NCI-H2107 treated with DMSO at 0.1 percent for 48 hours (cell line): Measurements from ENCODE around the gene PTPRG.
"Not testable (repeated sequence)": the region's sequence is repeated elsewhere in the genome, so short reads cannot be mapped to it uniquely, and the experiment has no call there.

Experiments used
- DNase-seq: peaks from one replicate; lab custom pipeline; 2025; ENCODE audit not compliant: unreplicated experiment; lab: John Stamatoyannopoulos, UW

The PTPRG gene

DNA sequence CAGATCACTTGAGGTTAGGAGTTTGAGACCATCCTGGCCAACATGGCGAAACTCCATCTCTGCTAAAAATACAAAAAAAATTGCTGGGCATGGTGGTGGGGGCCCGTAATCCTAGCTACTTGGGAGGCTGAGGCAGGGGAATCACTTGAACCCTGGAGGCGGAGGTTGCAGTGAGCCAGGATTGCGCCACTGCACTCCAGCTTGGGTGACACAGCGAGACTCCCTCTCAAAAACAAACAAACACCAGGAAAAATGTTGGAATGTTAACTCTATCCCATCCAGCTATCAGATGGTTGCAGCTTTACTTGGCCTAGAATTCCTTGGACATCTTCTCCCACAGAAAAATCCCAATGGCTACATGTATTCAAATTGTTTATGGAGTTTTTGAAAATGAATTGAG is 254.9 kb downstream of the PTPRG start:
- DNase-seq = not testable (repeated sequence)

DNA sequence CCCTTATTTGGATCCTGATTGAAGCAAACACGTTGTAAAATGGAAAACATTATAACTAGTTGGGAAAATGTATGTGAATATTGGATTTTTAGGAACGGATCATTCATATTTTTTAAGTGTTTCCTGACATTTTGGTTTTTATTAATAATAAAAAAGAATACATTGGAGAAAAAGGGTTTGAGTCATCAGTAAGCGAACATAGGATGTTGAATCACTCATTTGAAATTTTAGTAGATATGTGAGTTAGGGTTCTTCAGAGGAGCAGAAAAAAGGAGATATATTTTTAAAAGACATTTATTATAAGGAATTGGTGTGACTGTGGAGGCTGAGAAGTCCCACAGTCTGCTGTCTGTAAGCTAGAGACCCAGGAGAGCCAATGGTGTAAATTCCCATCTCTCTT is 258.5 kb downstream of the PTPRG start:
- no peak for DNase-seq

DNA sequence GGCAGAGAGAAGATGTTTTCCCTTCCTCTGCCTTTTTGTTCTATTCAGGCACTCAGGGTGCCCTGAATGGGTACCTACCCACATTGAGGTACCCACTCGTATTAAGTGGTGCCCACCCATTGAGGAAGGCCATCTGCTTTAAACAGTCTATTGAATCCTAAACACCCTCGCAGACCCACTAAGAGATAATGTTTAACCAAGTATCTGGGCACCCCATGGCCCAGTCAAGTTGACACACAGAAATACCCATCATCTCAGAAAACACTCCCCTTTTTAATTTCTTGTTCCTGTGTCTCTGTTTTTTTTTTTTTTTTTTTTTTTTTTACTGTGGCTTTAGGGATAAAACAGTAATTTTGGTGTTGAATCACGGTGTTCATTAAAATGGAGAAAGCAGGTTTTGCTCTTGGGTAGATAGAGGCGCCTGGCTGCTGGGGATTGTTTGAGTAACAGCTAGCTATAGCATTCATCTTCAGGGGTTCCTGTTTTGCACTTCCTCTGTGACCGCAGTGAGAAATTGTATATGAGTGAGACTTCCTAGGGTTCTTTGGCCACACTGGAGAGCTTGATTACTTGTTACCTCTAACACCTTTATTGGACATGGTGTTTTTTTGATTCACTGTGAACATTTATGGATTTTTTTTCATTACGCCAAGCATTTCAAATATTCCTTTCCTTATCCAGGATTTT is 259.1 kb downstream of the PTPRG start:
- DNase-seq = no peak

DNA sequence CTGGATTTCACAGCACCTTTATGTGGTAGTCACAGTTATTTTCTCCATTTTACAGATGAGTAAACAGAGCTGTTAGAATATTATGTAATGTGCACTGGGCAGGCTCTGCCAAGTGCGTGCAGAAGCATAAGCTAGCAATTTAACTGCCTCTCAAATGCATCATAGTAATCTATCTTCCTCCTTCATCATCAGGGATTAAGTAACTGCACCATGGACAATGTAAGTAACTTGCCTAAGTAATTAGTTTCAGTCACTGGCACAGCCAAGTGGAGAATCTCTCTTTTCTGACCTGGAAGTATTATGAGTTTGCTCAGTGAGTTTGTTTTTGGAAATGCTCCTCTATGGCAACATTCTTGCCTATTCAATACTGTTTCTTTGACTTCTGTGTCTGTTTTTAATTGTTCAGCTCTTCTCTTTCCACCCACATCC is 260.5 kb downstream of the PTPRG start:
- DNase-seq = no peak

DNA sequence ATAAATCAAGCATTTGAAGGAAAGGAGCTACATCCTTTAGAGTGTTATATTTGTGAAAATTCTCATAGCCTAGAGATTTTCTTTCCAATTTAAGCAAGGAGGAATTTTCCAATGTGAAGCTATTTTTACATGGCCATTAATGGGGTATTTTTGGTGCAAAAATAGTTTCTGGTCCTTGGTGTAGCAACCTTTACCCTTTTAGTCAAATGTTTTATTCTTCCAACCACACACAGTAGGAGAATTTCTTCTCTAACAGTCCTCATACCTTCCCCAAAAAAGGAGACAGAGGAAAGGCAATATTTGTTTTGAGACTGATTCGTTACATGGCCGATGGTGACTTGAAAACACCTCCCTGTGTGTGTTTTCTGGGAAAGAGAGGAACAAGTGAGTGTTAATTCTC is 261.2 kb downstream of the PTPRG start:
- no peak for DNase-seq

DNA sequence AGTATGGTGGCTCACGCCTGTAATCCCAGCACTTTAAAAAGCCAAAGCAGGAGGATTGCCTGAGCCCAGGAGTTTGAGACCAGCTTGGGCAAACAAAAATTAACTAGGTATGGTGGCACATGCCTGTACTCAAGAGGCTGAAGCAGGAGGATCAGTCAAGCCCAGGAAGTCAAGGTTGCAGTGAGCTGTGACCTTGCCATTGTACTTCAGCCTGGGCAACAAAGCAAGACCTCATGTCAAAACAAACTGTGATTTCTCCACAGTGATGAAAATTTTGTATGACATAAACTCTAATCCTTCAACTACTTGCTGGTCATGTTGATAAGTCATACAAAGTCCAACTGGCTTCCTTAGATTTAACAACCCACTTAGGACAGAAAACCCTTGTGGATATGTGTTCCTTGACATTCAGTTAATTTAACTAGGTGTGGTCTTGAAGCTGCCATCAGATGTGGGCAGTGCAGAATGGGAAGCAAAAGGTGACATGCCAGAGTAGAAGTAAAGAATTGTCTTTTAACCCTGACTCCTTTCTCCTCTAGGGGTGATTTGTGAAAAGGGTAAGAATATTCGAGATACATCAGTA is 263.3 kb downstream of the PTPRG start:
- DNase-seq = no peak

DNA sequence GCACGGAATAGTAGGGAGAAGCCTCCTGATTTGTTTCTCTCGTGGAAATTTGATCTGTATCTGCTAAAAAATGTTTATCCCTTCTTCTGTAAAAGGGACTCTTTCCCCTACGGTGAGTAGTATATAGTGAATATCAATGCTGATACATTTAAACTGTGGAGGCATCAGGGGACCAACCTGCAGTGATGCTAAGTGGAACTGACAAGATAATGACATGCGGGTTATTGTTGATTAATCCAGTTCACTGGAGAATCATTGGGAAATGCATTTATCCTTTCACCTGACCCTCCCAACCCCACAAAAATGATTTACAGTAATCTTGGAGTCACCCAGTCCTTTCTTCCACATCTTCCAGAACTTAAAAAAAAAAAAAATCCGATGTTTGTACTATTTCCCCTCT is 264.8 kb downstream of the PTPRG start:
- DNase-seq = no peak

DNA sequence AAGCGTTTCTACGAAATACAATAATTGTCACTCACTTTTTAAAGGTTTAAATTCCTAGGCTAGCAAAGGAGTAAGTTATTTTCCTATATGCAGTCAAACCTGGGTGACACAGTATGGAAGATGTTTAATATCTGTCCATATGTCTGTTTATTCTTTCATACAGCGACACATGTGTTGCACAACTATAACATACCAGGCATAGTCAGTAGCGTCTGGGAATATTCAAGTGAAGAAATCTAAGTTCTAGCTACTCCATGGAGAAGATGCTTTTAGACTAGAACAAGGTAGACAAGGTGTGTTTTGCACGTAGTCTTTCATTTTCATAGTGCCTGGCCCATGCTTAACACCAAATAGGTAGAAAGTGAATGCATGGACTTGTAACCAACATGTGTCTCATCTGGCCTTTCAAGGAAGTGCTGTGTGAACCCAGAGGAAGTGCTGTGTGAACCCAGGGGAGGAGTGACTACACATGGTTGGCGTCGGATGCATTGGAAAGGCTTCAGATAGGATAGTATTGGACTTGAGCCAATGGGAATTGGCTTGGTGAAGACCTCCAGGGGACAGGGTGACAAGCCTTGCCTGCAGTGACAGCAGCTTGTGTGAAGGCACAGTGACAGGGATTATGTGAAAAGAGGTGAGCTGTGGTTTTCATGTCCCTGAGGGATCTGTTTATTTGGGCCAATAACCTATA is 267.0 kb downstream of the PTPRG start:
- DNase-seq = no peak

DNA sequence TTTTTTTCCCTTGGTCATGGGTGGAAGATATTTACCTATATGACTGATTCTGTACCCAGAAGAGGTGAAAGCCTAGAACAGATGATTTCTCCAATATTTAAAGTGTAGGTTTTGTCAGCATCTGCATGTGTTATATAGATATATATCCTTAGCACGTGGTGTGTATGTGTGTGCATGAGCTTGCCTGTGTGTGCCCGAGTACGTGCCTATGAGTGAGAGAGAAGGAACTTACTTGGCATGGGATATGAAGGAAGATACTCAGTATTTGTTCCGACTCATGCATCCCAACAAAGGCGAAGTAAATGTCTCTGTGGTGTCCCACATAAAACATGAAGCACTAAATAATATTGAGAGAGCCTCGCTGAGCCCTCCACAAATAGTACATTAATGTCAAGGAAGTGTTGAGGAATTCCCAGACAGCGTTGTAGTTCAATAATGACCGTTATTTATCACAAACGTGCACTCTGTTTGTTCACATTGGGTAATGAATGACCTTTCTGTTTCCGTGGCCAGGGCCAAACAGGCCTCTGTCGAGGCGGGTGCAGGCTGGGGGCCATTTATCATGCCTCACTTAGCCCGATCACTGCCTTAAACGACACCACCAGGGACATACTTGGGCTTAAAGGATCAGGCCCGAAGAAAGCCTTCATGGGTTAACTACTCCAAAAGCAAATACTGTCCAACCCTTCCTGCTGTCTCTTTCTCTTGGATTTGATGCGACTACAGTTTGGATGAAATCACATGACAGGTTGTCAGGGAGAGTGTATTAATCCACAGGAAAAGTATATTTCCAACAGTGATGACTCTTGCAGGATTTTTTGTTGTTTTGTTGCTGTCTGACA is 267.7 kb downstream of the PTPRG start:
- DNase-seq = no peak

DNA sequence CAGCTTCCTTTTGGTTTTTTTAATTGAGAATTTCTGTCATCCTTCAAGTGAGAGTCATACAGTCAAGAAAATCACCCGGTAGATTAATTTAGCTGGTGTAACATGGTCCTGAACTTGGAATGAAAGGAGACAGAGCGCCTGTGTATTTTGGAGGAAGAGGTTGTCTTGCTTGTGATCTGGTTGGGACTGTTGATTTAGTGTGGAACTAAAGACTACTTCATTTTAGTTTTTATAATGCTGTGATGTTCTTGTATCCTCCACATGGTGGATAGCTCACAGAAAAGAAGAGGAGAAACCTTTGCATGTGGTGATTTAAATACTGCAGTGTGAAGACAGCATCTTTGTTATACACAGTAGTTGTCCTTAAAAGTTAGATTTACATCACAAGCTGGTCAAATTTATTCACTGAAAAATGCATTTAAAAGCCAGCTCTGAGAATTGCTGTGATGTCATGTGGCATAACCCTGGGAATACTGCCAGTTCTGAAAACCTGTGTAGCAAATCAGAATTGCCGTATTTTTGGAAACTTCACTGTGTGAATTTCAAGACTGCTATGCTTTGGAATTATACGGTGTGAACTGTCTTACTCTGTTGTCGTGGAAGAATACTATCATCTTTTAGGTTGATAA is 268.5 kb downstream of the PTPRG start:
- DNase-seq = no peak

DNA sequence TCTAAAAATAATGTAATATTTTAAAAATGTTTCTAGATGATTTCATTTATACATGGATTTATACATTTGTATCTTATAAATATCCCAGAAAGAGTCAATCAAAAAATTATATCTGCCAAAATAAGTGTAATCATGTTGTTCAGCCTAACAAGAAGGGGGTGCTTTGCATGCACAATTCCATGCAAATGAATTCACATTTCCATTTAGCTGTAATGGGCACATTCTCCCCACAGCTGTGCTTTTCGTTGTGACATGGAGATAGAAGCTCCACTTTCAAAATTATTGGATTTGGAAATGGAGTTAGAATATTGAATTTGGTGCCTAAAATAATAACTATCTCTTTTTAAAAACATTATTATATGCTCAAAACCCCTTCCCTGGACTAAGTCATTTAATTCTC is 270.6 kb downstream of the PTPRG start:
- no peak for DNase-seq

DNA sequence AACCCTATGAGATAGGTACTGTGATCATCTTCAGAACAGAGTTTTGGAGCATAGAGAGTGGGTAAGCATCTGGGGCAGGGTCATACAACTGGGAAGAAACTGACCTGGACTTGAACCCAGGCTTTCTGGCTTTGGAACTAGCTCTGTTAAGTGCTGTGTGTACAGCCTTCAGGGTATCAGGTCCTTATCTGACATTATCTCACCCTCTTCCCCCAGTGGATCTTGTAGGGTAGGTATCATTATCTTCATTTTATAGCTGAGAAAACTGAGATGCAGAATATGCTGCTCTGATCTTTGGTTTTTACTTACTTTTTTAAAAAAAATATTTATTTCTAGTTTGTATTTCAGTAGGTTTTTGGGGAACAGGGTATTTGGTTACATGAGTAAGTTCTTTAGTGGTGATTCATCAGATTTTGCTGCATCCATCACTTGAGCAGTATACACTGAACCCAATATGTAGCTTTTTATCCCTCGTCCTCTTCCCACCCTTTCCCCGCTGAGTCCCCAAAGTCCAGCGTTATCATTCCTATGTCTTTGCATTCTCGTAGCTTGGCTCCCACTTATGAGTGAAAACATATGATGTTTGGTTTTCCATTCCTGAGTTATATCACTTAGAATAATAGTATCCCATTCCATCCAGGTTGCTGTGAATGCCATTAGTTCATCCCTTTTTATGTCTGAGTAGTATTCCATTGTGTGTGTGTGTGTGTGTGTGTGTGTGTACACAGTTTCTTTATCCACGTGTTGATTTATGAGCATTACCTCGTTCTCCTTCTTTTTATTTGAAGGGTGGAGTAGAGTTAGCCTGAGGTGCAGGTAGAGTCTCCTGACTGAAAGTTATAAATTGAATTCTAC is 271.2 kb downstream of the PTPRG start:
- no peak for DNase-seq

DNA sequence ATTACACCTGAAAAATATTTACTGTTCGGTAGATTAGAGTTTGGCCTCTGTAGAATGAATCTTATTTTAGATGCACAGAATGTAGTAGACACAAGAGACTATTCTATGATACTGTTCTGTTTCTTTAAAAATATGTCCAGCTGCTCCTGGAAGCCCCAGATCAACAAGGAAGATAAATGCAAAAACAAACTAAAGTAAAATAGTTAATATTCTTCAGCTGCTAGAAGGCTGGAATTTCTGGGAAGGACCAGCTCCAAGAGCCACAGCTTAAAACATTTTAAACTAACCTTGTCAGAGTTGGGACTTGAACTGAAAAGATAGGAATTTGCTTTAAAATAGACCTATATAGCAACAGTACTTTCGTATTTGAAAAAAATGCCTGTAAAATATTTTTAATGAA is 277.9 kb downstream of the PTPRG start:
- no peak for DNase-seq

DNA sequence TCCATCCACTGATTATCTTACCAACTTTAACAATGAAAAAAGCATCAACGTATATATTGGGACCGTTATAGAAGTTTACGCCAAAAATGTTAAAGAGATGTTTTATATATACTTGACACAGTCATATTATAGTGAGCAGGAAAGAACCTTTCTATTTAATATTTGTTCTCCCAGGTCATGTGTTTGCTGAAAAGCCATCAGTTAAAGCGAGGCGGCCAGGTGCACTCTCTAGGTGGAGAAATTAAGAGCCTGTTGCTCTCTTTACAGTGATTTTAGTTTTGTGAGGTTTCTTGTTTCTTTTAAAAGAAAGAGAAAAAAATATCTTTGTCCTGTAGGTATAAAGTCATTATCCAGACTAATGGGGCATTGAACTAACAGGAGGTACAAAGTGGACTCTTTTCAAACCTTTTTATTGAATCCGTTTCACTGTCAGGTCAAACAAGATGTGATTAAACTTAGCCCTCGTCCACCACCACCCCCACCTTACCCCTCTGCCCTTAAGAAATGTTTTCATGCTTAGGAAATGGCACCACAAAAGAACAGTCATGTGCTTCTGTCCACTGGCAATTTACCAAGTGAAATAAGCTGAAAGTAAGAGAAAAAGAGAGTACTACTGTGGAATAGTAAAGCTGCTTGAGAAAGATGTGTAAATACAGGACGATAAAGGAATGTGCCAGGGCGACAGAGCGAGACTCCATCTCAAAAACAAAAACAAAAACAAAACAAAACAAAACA is 279.9 kb downstream of the PTPRG start:
- no peak for DNase-seq

DNA sequence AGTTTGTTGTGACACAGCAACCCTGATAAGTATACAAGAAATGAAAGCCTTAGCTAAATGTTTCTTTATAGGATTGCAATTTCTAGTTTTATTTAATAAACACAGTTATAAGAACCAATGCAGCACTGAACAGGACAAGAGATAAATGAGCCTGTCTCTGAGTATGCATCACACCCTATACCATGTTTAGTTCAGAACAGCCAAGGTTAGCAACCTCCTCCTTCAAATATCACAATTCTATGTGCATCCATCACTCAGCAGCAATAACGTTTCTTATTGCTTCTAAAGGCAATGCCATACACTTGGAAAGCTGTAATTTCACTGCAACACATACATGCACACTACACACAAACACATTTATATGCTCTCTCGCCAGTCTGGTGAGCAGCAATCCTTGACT is 280.6 kb downstream of the PTPRG start:
- no peak for DNase-seq

DNA sequence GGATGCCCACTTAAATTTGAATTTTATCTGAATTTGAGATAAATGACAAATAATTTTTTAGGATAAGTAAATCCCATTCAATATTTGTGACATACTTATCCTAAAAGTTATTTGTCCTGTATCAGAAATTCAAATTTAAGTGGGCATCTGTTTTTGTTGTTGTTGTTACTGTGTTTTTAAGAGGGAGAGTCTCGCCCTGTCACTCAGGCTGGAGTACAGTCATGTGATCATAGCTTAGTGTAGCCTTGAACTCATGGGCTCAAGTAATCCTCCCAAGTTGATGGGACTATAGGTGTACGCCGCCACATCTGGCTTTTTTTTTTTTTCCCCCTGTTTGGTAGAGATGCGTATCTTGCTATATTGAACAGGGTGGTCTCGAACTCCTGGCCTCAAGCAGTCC is 283.0 kb downstream of the PTPRG start:
- DNase-seq = no peak

DNA sequence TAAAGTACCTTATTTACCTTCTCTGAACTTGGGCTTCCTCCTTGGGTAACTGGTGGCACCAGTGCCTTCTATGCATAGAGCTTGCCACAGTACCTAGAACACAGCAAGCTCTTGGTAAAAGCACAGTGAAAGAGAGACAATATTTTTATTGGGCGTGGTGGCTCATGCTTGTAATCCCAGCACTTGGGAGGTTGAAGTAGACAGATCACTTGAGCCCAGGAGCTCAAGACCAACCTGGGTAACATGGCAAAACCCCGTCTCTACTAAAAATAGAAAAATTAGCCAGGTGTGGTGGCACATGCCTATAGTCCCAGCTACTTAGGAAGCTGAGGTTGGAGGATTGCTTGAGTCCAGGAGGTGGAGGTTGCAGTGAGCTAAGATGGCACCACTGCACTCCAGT is 285.1 kb downstream of the PTPRG start:
- no peak for DNase-seq

DNA sequence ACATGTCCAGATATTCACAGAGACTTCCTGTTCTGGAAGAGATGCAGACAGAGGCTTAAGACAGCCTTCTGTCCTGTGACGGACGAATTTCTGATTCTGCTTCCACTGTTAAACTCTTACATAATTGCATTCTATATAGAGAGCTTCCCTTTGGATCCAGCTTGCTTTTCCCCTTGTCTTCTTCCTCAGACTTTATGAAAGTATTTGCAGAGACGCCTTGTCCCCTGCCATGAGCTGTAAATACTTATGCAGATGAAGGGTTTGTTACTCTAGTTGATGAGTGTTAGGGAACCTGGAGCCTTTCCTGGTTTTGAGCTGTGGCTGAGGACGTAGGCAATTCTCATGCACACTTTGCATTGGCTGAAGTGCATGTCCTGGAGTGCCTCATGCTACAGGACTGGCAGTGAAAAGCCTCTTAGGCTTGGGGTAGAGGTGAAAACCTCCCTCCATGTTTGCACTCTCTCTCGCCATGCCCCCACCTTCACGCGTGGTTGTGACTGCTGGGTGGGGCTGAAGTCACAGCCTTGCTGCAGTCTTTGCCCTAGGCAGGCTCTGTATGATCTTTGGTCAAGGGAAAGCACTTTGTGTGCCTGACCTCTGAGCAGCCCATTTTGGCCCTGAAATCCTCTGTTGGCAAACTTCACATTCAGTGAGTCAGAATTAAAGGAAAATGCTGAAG is 286.6 kb downstream of the PTPRG start:
- no peak for DNase-seq

DNA sequence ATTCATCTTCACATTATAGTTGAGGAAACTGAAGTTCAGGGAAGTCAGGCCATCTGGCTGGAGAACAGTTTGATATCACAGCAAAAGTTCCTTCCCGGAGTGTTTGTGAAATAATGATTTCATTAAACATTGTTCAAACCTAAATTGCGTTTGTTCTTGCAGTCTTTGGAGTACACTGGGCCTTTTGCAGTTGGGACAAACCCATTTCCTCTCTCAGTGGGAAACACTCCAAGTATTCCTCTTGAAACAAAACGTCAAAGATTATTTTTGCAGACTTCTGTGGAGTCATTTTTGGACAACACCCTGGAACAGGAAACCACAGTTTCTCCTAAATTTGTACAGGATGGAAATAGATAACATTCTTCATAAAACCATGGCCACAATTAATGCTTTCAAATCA is 287.5 kb downstream of the PTPRG start:
- DNase-seq = no peak
